Esophagus squamous epithelium (tissue), 5 donors: Measurements from ENCODE around the gene ATAD3A. TPM values are rescaled to one million over a fixed set of nuclear protein-coding genes. Genes with fewer than 3 reads are reported as not detected.

ENCODE experiments used
- DNase-seq: peaks from one replicate; lab custom pipeline; 2025; lab: John Stamatoyannopoulos, UW
- H3K27ac ChIP-seq, 4 donors: fragments of 200-600 bp; sonication (generic); one replicate each; pipeline ENCODE4 v1.5.1; 2016 to 2019; ENCODE audit warnings: mild to moderate bottlenecking in 1 of 4
- H3K27me3 ChIP-seq, 4 donors: fragments of 200-600 bp; sonication (generic); 1 replicate in 3 of 4; 2 replicates in 1 of 4; pipeline versions ENCODE4 v1.5.1 to v1.6.0; 2017 to 2021; ENCODE audit warnings: antibody characterized with exemption in 1 of 4
- H3K36me3 ChIP-seq, 3 donors: fragments of 200-600 bp; sonication (generic); one replicate each; pipeline ENCODE4 v1.5.1; 2016 to 2019
- H3K4me1 ChIP-seq, 3 donors: fragments of 200-600 bp; sonication (generic); one replicate each; pipeline ENCODE4 v1.5.1; 2017 to 2019
- H3K4me3 ChIP-seq, 4 donors: fragments of 200-600 bp; sonication (generic); 1 replicate in 3 of 4; 2 replicates in 1 of 4; pipeline ENCODE4 v1.5.1; 2016 to 2019; ENCODE audit warnings: mild to moderate bottlenecking in 2 of 4, moderate library complexity in 1 of 4
- H3K9me3 ChIP-seq, 3 donors: fragments of 200-600 bp; sonication (generic); one replicate each; pipeline ENCODE4 v1.5.1; 2016 to 2019
- POLR2A ChIP-seq, 4 donors: fragments of 450-650 bp; IDR thresholded peaks; one replicate each; pipeline ENCODE4 v1.6.1; 2017; ENCODE audit warnings: antibody characterized with exemption in 4 of 4, mild to moderate bottlenecking in 4 of 4, moderate library complexity in 3 of 4
- WGBS, 2 donors: methylation state at CpG; one replicate each; pipeline ENCODE4 v1.1.5; 2018; 5-methylcytosine and 5-hydroxymethylcytosine counted together
- intact Hi-C: fragments of 100-400 bp; cut with DNase I; formaldehyde crosslinking; loops from one replicate; pipeline ENCODE4 v1.15.0; 2022
- total RNA-seq, 4 donors: library from RNA; depleted of rRNA; stranded (reverse); fragments of >200 nt; gene quantifications; one replicate each; pipeline ENCODE4 v1.1.0, GENCODE V29; 2016
- TF ChIP-seq, protein P1 (sequence below), 6 experiments: fragments of 450-650 bp in 4 of 6; fragments of 200-600 bp in 2 of 6; sonication (generic) in 2 of 6; IDR thresholded peaks; one replicate each; pipeline ENCODE4 v1.5.1; 2016 to 2019; ENCODE audit warnings: antibody characterized with exemption in 6 of 6, mild to moderate bottlenecking in 4 of 6, moderate library complexity in 4 of 6
- donor health status: DM: yes; HTN: yes; CAD: no.

Gene ATAD3A
- total RNA-seq, 4 donors from 2014 or later, result 27.0 to 53.8 (median 32.6) TPM

DNA sequence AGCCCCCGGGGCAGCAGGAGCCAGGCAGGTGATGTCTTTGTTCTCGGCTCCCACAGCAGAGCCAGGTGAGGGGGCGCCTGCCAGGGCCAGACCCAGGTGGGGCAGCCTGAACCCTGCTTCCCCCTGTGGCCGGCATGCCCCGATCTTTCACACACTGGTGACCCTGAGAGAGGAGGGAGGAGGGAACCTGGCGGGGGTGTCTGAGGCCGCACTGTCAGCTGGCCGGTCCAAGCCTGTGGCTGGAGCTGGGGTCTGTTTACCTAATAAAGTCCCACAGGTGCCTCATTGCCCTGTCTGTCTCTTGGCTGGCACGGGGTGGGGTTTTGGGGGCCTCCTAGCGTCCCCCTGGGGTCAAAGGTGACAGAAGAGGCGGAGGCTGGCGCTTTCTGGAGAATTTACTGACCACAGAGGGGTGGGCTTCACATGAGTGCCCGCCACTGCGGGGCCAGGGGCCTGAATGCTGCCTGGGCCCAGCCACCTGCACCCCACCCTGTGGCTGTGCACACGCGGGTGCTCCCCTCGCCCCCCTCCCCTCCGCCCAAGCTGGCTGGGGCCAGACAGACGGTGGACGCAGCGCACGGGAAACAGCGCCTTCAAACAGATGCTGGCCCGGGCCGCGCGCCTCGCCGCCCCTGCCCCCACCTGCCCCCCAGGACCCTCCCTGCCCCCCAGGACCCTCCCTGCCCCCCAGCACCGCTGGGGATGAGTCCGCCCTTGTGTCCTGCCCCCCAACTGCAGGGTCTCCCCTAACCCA is 22.6 kb downstream of the ATAD3A start:
- DNase-seq, result no peak
- Histone ChIP-seq H3K36me3 (peaks cover 0 to 51% (median 2%) of the 10 kb centered on the region in 3 donors), H3K9me3 (peaks cover 0 to 14% (median 10%) of the 10 kb centered on the region in 3 donors), H3K4me1 (peaks cover 7 to 16% (median 8%) of the 10 kb centered on the region in 3 donors), H3K27me3 (peaks cover 0 to 4% (median 0%) of the 10 kb centered on the region in 4 donors), H3K27ac (no peak overlapping the region), H3K4me3 (no peak overlapping the region)
- WGBS, 2 donors, result 90% methylated on average over 2 to 3 of the region's 31 CpGs
- TF ChIP-seq, protein P1, sequence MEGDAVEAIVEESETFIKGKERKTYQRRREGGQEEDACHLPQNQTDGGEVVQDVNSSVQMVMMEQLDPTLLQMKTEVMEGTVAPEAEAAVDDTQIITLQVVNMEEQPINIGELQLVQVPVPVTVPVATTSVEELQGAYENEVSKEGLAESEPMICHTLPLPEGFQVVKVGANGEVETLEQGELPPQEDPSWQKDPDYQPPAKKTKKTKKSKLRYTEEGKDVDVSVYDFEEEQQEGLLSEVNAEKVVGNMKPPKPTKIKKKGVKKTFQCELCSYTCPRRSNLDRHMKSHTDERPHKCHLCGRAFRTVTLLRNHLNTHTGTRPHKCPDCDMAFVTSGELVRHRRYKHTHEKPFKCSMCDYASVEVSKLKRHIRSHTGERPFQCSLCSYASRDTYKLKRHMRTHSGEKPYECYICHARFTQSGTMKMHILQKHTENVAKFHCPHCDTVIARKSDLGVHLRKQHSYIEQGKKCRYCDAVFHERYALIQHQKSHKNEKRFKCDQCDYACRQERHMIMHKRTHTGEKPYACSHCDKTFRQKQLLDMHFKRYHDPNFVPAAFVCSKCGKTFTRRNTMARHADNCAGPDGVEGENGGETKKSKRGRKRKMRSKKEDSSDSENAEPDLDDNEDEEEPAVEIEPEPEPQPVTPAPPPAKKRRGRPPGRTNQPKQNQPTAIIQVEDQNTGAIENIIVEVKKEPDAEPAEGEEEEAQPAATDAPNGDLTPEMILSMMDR (IDR thresholded peaks at IDR 0.05), result no peak
- TF ChIP-seq POLR2A (IDR thresholded peaks at IDR 0.05), result no peak
- intact Hi-C loops, result no loop called here

DNA sequence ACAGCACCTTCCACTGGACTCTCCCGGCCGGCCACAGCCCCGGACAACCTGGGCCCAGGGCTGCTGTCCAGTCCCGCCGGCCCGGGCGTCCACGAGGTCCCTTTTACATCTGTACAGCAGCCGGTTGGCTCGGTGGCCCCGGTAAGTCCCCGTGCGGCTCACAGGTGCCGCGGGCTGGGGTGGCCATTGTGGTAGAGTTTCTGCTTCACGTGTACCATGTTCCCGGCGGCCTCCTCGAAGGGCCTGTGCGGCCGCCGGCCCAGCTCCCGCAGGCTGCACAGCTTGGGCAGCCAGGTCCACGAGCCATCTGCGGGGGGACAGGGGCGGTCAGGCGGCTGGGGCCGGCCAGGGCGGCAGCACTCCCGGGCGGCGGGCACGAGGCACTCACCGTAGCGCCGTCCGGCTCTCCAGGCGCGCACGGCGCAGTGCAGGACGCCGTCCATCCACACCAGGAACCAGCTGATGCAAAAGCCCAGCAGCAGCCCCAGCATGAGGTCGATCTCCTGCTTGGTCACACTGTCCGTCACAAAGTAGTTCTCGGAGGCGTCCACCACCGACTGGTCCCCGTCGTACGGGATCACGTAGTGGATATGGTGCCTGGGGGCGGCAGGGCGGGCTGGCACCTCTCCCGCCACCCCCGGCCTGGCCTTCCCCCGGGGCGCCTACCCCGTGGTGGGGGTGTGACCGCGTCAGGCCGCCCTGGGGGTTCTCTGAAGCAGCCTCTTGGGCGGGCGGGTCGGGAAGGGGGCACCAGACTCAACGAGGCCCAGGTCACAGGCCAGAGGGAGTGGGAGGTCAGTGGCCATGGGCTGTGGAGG is 23.4 kb downstream of the ATAD3A start:
- 93 to 98% methylated on average over 6 to 15 of the region's 66 CpGs for WGBS, 2 donors
- Histone ChIP-seq H3K27me3 (peaks cover 0 to 12% (median 0%) of the 10 kb centered on the region in 4 donors), H3K4me1 (peaks cover 8 to 24% (median 11%) of the 10 kb centered on the region in 3 donors), H3K4me3 (no peak overlapping the region), H3K9me3 (peaks cover 0 to 14% (median 10%) of the 10 kb centered on the region in 3 donors), H3K36me3 (peaks cover 0 to 43% (median 0%) of the 10 kb centered on the region in 3 donors), H3K27ac (no peak overlapping the region)
- TF ChIP-seq, protein P1 (IDR thresholded peaks at IDR 0.05), result no peak
- TF ChIP-seq POLR2A (IDR thresholded peaks at IDR 0.05), result no peak
- no peak for DNase-seq
- intact Hi-C loops, result no loop called here

DNA sequence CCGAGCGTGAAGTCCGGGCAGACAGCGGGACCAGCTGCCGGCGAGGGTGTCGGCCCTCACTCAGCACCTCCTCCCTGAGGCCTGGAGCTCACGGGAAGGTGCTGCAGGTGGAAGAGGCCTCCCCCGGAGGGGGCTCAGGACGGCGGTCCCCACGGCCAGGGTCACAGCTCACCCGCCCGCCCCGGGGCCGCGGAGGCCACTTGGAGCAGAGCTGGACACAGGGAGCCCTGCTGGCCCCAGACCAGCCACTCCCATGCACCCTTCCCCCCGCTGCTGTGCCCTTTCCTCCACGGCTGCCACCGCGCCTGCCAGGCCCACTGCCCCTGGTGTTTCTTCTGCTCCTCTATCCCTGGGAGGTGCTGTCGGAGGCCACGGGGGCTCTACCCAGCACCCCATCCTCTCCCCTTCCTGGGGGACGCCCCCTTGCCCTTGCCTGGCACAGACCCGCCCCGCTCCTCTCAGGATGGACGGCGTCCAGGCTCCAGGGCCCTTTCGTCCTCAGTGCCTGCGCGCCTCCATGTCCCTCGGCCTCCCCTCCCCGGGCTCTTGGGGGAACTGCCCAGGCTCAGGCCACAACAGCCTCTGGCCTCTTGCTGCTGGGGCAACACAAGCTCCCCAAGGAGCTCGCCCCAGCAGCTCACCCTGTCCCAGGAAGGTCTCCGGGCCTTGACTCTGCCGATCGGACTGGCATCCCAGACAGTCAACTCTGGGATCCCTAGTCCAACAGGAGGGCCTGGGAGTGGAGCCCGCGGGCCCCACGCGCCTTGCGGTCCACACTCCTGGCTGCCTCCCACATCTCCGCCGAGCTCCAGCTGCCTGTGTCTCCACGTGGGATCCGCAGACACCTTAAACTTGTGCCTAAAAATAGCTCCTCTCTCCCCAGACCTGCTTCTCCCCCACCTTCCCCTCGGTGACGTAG is 24.3 kb downstream of the ATAD3A start:
- Histone ChIP-seq H3K4me1 (peaks cover 14 to 33% (median 17%) of the 10 kb centered on the region in 3 donors), H3K36me3 (peaks cover under 1 to 41% (median under 1%) of the 10 kb centered on the region in 3 donors), H3K27me3 (peaks cover 0 to 12% (median 0%) of the 10 kb centered on the region in 4 donors), H3K4me3 (no peak overlapping the region), H3K27ac (no peak overlapping the region), H3K9me3 (peaks cover 0 to 8% (median 6%) of the 10 kb centered on the region in 3 donors)
- no peak for DNase-seq
- no peak for TF ChIP-seq POLR2A (IDR thresholded peaks at IDR 0.05)
- TF ChIP-seq, protein P1 (IDR thresholded peaks at IDR 0.05), result no peak
- intact Hi-C loops, result no loop called here
- 67 to 72% methylated on average over 10 to 12 of the region's 48 CpGs for WGBS, 2 donors

DNA sequence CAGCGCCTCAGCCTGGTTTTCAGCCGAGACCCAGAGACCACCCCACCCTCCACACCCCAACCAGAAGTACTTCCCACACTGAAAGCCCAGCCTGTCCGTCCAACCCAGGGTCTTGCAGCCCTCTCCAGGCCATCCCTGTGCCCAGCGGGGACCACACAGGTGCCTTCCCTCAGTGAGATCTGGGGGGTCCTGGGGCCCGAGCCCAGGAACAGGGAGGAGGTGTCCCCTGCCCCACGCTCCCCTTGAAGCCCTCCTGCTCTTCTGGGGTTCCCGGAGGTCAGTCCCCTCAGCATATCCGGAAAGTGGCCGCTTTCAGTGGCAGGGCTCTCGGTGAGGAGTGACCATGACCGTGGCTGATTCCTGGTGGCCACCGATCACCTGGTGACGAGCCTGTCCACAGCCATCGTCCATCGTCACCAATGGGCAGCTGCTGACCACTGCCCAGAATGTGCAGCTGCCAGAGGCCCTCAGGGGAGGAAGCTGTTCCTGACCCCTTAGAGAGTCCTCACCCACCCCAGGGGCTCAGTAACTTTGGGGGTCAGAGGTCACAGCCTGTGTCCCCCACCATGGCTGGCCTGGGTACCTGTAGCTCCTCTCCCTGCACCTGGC is 25.1 kb downstream of the ATAD3A start:
- TF ChIP-seq, protein P1 (IDR thresholded peaks at IDR 0.05), result no peak
- no peak for TF ChIP-seq POLR2A (IDR thresholded peaks at IDR 0.05)
- Histone ChIP-seq H3K4me3 (no peak overlapping the region), H3K9me3 (peaks cover 0 to under 1% (median under 1%) of the 10 kb centered on the region in 3 donors), H3K27me3 (peaks cover 0 to 12% (median 0%) of the 10 kb centered on the region in 4 donors), H3K36me3 (peaks cover 4 to 43% (median 9%) of the 10 kb centered on the region in 3 donors), H3K27ac (no peak overlapping the region), H3K4me1 (peaks cover 14 to 40% (median 17%) of the 10 kb centered on the region in 3 donors)
- WGBS, 2 donors, result 69 to 80% methylated on average over 1 to 3 of the region's 15 CpGs
- DNase-seq, result no peak
- intact Hi-C loops, result no loop called here
